Upper lobe of left lung (tissue), 4 donors: ENCODE data around the gene ZBTB16.

Source experiments
- CTCF ChIP-seq, 6 experiments: fragments of 450-650 bp in 4 of 6; fragments of 200-600 bp in 2 of 6; sonication (generic) in 2 of 6; IDR thresholded peaks; one replicate each; pipeline ENCODE4 v1.5.1; 2016 to 2019; ENCODE audit warnings: antibody characterized with exemption in 6 of 6
- POLR2A ChIP-seq, 4 donors: fragments of 450-650 bp; IDR thresholded peaks; one replicate each; pipeline ENCODE4 v1.5.1; 2016 to 2017; ENCODE audit warnings: antibody characterized with exemption in 4 of 4, mild to moderate bottlenecking in 2 of 4
- POLR2AphosphoS5 ChIP-seq, 2 donors: sonication (generic); formaldehyde crosslinking; IDR thresholded peaks; one replicate each; pipeline ENCODE4 v1.5.1; 2017; ENCODE audit warnings: antibody characterized with exemption in 2 of 2

- TF ChIP-seq CTCF (IDR thresholded peaks at IDR 0.05) = no peak
- no peak for TF ChIP-seq POLR2A (IDR thresholded peaks at IDR 0.05)
- no peak for TF ChIP-seq POLR2AphosphoS5 (IDR thresholded peaks at IDR 0.05)
These were observed 12.2 kb upstream of the ZBTB16 start for GRCh38 chr11:114047327-114047726.
